Stimulated activated CD8-positive, alpha-beta memory T cell treated with anti-CD3 and anti-CD28 coated beads, Interleukin-7, amount 100 ng/mL, for 1 hour (primary cell): ENCODE measurements around the gene TESK1.
A peak's percentile ranks its signal among the peaks of the same experiment; 100 is the strongest.

ENCODE experiments used
- DNase-seq, 2 donors: peaks; one replicate each; pipeline ENCODE4 v3.0.0-alpha.2; 2020; ENCODE audit warnings: low read depth in 2 of 2

The TESK1 gene

DNA sequence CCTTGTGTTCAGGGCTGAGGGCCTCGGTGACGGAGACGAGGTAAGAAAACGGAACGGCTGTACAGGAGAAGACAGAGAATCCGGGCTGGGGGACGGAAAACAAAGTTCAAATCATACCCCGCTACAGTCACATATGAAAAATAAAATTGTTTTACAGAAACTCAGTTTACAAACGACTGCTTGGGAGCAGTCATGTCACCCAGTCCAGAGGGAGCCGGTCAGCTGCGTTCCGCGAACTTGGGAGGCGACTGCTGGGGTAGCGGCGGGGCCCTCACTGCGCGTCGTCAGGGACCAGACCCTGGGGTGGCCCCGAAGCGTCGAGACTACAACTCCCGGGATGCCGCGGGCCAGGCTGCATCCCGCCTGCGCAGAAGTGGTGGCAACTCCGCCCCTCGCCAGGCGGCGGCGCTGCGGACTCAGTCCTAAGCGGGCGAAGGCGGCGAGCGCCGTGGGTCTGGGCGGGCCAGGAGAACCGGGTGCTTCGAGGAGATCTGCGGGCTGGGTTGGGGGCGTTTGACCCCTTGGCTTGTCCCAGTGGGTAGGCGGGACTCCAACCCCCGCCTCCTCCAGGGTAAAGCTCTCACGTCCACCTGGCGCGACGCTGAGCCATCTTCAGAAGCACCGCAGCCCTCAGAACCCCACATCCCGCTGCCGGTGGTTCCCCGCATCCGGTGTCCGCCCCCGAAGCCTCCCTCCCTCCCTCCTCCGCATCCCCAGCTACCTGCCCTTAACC, 41.6 kb downstream of the TESK1 start:
- DNase-seq: peak; percentile 83

- no peak for DNase-seq
Observed at GRCh38 chr9:35649431-35650340, 44.6 kb downstream of the TESK1 start.

DNA sequence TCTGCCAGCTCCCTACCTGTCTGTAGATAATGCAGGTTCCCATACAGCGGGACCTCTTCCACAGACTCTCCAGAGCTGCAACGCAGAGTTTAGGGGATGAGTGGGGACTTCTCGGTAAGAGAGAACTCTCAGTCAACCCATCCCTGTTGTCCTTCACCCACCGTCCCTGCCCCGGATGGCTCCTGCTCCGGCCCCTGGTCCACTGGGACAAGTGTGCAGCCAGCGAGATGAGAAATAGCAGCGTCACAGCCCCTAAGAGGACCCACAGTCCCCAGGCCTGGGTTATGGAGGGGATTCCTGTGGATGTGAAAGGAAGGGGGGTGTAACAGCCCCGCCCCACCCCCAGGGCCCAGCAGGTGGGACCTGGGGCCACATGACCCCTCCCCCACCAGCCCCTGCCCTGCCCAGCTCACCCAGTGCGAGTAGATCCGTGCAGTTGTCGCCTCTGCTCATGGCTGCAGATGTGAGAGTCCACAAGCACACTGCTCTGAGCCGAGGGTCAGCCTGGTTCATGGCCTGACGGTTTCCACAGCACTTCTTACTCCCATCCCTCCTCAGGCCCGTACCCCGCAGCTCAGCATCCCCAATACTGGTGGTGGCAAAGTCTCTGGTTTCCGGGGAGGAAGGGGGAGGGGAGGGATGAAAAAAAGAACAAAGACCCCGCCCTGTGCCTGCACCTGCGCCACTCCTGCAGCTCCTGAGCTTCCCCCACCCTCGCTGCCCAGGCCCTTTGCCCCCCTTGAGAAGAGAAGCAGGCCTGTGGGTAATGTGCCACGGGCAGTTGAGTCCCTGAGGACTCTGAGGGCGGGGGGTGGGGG, 45.5 kb downstream of the TESK1 start, which contains the start of gene SIT1:
Gene SIT1, minus strand, starts transcription at position 591 of the 818 bp plus-strand sequence. Its CDS starts 78 bp downstream, at position 513.
- no peak for DNase-seq

DNA sequence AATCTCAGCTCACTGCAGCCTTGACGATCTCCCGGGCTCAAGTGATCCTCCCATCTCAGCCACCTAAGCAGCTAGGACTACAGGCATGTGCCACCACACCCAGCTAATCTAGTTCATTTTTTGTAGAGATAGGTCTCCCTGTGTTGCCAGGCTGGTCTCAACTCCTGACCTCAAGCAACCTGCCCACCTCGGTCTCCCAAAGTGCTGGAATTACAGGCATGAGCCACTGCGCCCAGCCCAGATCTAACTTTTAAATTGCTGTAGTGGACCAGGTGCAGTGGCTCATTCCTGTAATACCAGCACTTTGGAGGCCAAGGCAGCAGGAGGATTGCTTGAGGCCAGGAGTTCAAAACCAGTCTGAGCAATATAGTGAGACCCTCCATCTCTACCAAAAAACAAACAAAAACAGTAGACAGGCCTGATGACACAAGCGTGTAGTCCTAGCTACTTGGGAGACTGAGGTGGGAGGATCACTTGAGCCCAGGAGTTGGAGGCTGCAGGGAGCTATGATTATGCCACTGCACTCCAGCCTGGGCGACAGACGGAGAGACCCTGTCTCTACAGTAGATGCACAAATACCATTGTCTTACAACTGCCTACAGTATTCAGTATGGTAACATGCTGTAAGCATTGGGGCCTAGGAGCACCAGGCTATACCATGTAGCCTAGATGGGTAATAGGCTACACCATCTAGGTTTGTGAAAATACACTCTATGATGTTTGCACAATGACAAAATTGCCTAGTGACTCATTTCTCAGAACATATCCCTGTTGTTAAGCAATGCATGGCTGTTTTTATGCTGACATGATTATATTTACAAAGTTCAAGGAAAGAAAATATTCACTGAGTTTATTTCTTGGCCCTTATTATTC, 47.1 kb downstream of the TESK1 start:
- no peak for DNase-seq

- no peak for DNase-seq
Observed at GRCh38 chr9:35652829-35653209, 47.8 kb downstream of the TESK1 start.

GRCh38 chr9:35653611-35654010, 48.5 kb downstream of the TESK1 start:
- no peak for DNase-seq

GRCh38 chr9:35656348-35656747, 51.3 kb downstream of the TESK1 start:
- no peak for DNase-seq

- no peak for DNase-seq
Observed at GRCh38 chr9:35656831-35657545, 51.9 kb downstream of the TESK1 start.

- DNase-seq: peak; percentile 59 to 64
Observed at GRCh38 chr9:35657546-35658136, 52.6 kb downstream of the TESK1 start, which contains the start of gene RMRP. RMRP (minus strand) TSS chr9:35658019.

GRCh38 chr9:35658137-35658967, 53.3 kb downstream of the TESK1 start, which contains the start of gene CCDC107:
CCDC107 (plus strand) TSS chr9:35658292; CDS start chr9:35658380, 88 bp downstream.
- peak; percentile 67 to 68 for DNase-seq

GRCh38 chr9:35658968-35659220, 53.8 kb downstream of the TESK1 start:
- DNase-seq: no peak

GRCh38 chr9:35659340-35659739, 54.3 kb downstream of the TESK1 start:
- DNase-seq: no peak
